ENCODE results near the gene HDDC2. TPM values are rescaled to one million over a fixed set of nuclear protein-coding genes. Genes with fewer than 3 reads are reported as not detected.

The HDDC2 gene
- total RNA-seq, 1 experiment from 2014 or later = 95.6 TPM

DNA sequence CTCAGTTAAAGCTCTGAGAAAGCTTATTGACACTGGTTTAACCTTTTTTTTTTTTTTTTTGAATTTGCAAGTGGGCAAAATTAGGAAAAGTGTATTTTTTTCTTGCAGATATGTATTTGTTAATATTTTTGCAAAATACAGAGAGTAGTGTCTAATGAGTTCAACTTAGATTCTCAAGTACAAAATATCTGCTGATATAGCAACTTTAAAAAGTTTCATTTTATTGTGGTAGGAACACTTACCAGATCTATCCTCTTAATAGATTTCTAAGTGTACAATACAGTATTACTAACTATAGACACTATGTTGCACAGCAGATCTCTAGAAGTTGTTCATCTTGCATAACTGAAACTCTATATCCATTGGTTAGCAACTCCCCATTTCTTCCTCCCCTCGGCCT is 30.9 kb upstream of the HDDC2 start:
- no peaks in the 10 kb centered on the region for H3K36me3 ChIP-seq (ENCODE audit: control insufficient read depth in 1 of 2, insufficient read depth in 2 of 2, low read length in 2 of 2)
- CTCF ChIA-PET = interaction anchor here (1.4 kb wide), 1 partner anchor 19 kb away, joined by 3 read pairs; no protein-coding TSS in a partner anchor
- POLR2A ChIA-PET = interaction anchor here (0.7 kb wide), 1 partner anchor 329 kb away, joined by 4 read pairs; no protein-coding TSS in a partner anchor
- no peaks in the 10 kb centered on the region for H3K9me2 ChIP-seq (ENCODE audit: insufficient read depth)
- no TSS peak for BruUV-seq (replicated peaks)
- TF ChIP-seq YY1 (IDR thresholded peaks at IDR 0.05; ENCODE audit: extremely low read depth, insufficient replicate concordance, low read depth, low read length) (no peak), ZNF274 (IDR thresholded peaks at IDR 0.05; ENCODE audit: low read depth, low read length) (no peak), SRF (IDR thresholded peaks at IDR 0.05; ENCODE audit: low read depth) (no peak), SIN3A (IDR thresholded peaks at IDR 0.05; ENCODE audit: low read depth) (no peak), SP1 (IDR thresholded peaks at IDR 0.05; ENCODE audit: low read depth) (no peak), RAD21 (IDR thresholded peaks at IDR 0.05; ENCODE audit: low read depth) (no peak)
- TF ChIP-seq, protein P1, sequence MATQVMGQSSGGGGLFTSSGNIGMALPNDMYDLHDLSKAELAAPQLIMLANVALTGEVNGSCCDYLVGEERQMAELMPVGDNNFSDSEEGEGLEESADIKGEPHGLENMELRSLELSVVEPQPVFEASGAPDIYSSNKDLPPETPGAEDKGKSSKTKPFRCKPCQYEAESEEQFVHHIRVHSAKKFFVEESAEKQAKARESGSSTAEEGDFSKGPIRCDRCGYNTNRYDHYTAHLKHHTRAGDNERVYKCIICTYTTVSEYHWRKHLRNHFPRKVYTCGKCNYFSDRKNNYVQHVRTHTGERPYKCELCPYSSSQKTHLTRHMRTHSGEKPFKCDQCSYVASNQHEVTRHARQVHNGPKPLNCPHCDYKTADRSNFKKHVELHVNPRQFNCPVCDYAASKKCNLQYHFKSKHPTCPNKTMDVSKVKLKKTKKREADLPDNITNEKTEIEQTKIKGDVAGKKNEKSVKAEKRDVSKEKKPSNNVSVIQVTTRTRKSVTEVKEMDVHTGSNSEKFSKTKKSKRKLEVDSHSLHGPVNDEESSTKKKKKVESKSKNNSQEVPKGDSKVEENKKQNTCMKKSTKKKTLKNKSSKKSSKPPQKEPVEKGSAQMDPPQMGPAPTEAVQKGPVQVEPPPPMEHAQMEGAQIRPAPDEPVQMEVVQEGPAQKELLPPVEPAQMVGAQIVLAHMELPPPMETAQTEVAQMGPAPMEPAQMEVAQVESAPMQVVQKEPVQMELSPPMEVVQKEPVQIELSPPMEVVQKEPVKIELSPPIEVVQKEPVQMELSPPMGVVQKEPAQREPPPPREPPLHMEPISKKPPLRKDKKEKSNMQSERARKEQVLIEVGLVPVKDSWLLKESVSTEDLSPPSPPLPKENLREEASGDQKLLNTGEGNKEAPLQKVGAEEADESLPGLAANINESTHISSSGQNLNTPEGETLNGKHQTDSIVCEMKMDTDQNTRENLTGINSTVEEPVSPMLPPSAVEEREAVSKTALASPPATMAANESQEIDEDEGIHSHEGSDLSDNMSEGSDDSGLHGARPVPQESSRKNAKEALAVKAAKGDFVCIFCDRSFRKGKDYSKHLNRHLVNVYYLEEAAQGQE (IDR thresholded peaks at IDR 0.05; ENCODE audit: low read depth) = no peak
- ATAC-seq (no peak), DNase-seq (ENCODE audit: low read depth, low spot score) (no peak)
- H3K27me3 ChIP-seq (ENCODE audit: insufficient read depth, low read length) = peaks cover 74% of the 10 kb centered on the region
- H3K9ac ChIP-seq (ENCODE audit: low read length) = no peak overlapping the region
- no peak overlapping the region for H3K27ac ChIP-seq (ENCODE audit: low read depth, low read length)
- H3K9me3 ChIP-seq (ENCODE audit: control insufficient read depth in 1 of 2, insufficient read depth in 1 of 2, low read depth in 1 of 2, low read length in 2 of 2) = 0 out of 4 replicates have a peak, but pooled peaks cover 0 to 3% of the 10 kb centered on the region in 2 experiments
- no peaks in the 10 kb centered on the region for H3K79me2 ChIP-seq (ENCODE audit: insufficient read depth, low read length)
- intact Hi-C loops (cut with micrococcal nuclease) = no loop called here
- no peak overlapping the region for H3K4me2 ChIP-seq (ENCODE audit: low read length)
- H3K4me3 ChIP-seq (replicated peaks in 1 of 2; ENCODE audit: low read depth in 1 of 2, low read length in 2 of 2) = no peak overlapping the region
- no peaks in the 10 kb centered on the region for H4K20me1 ChIP-seq (ENCODE audit: insufficient read depth)
- RAD21 ChIA-PET (ENCODE audit: low non-redundant PET in 1 of 2, low total read pairs in 2 of 2, uncharacterized antibody in 2 of 2, unreplicated experiment in 2 of 2) = no interaction called here
- H2AFZ ChIP-seq (ENCODE audit: low read depth, low read length, poor library complexity, severe bottlenecking) = no peak overlapping the region
- H3K4me1 ChIP-seq (ENCODE audit: control insufficient read depth in 1 of 2, insufficient read depth in 2 of 2, low read length in 2 of 2) = no peaks in the 10 kb centered on the region

All from HCT116 (cell line).